NCI-H1417 (cell line): ENCODE measurements around the gene NIBAN1.

ENCODE experiments used
- DNase-seq, 3 experiments: peaks; one replicate each; lab custom pipeline; 2025; lab: John Stamatoyannopoulos, UW

Gene NIBAN1

GRCh38 chr1:184945678-184946412 lies 28.5 kb downstream of the NIBAN1 start:
- no peak for DNase-seq

GRCh38 chr1:184945029-184945428 lies 29.3 kb downstream of the NIBAN1 start:
- no peak for DNase-seq

- no peak for DNase-seq
Observed at GRCh38 chr1:184943998-184944397, 30.3 kb downstream of the NIBAN1 start.

GRCh38 chr1:184941735-184942134 lies 32.6 kb downstream of the NIBAN1 start:
- DNase-seq, result no peak

GRCh38 chr1:184941410-184941733 lies 32.9 kb downstream of the NIBAN1 start:
- no peak for DNase-seq

- DNase-seq, result no peak
Observed at GRCh38 chr1:184940694-184941409, 33.5 kb downstream of the NIBAN1 start.

- DNase-seq, result no peak
Observed at GRCh38 chr1:184940226-184940625, 34.1 kb downstream of the NIBAN1 start.

- no peak for DNase-seq
Observed at GRCh38 chr1:184937729-184938128, 36.6 kb downstream of the NIBAN1 start.

- DNase-seq, result peak in 1 of 3 experiments; percentile 53
Observed at GRCh38 chr1:184935920-184936798, 38.1 kb downstream of the NIBAN1 start.

GRCh38 chr1:184933944-184934343 lies 40.4 kb downstream of the NIBAN1 start:
- no peak for DNase-seq

GRCh38 chr1:184932319-184932718 lies 42.0 kb downstream of the NIBAN1 start:
- no peak for DNase-seq

GRCh38 chr1:184931566-184931965 lies 42.7 kb downstream of the NIBAN1 start:
- DNase-seq, result no peak

GRCh38 chr1:184930645-184931044 lies 43.7 kb downstream of the NIBAN1 start:
- peak in 2 of 3 experiments; percentile 52 to 74 for DNase-seq

- peak; percentile 64 to 86 (median 71) for DNase-seq
Observed at GRCh38 chr1:184930232-184930631, 44.1 kb downstream of the NIBAN1 start.

- peak; percentile 67 to 86 (median 76) for DNase-seq
Observed at GRCh38 chr1:184929711-184930202, 44.6 kb downstream of the NIBAN1 start.

GRCh38 chr1:184928394-184928793 lies 45.9 kb downstream of the NIBAN1 start:
- DNase-seq, result no peak
